Measurements from ENCODE around the gene C1QTNF5.

Gene C1QTNF5

GRCh38 chr11:119330237-119330636, 10.4 kb downstream of the C1QTNF5 start:
- WGBS (ENCODE audit: extremely low coverage, insufficient coverage, insufficient read length): no CpG with 5 or more reads among the region's 1 CpG

DNA sequence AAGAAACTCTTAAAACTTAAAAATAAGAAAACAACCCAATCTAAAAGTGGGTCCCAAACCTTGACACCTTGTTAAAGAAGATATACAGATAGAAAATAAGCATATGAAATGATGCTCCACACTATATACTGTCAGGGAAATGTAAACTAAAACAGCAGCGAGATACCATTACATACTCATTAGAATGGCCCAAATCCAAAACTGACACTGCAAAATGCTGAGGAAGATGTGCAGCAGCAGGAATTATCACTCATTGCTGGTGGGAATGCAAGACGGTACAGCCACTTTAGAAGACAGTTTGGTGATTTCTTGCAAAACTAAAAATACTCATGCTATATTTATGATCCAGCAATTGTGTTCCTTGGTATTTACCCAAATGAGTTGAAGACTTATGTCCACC, 11.4 kb downstream of the C1QTNF5 start:
- Histone ChIP-seq H3K18ac (ENCODE audit: low read length) (no peak overlapping the region), H3K36me3 (ENCODE audit: control insufficient read depth in 1 of 2, insufficient read depth in 2 of 2, low read length in 2 of 2) (no peaks in the 10 kb centered on the region), H3K27me3 (ENCODE audit: insufficient read depth, low read length) (no peaks in the 10 kb centered on the region), H4K12ac (ENCODE audit: low read depth, low read length) (no peak overlapping the region), H3K4me2 (ENCODE audit: low read length) (no peak overlapping the region), H3K4ac (ENCODE audit: low read depth, low read length) (no peak overlapping the region), H2BK12ac (ENCODE audit: low read length) (no peak overlapping the region), H4K91ac (ENCODE audit: low read depth, low read length) (no peak overlapping the region), H3K4me3 (ENCODE audit: low read depth, low read length) (no peak overlapping the region), H3K14ac (ENCODE audit: low read length) (no peak overlapping the region), H3K23ac (ENCODE audit: low read length) (no peak overlapping the region), H2AK5ac (ENCODE audit: low read length) (no peak overlapping the region), H3K27ac (ENCODE audit: low read depth, low read length) (no peak overlapping the region), H4K8ac (ENCODE audit: low read depth, low read length) (no peak overlapping the region), H3K79me1 (ENCODE audit: low read length) (peaks cover 3% of the 10 kb centered on the region), H3K9ac (ENCODE audit: low read length) (no peak overlapping the region), H2BK120ac (ENCODE audit: insufficient read depth, low read length, poor library complexity) (no peak overlapping the region), H3K4me1 (ENCODE audit: control insufficient read depth in 1 of 2, insufficient read depth in 2 of 2, low read length in 2 of 2) (no peaks in the 10 kb centered on the region), H3K9me3 (ENCODE audit: insufficient read depth, low read depth, low read length) (no peaks in the 10 kb centered on the region), H3K79me2 (ENCODE audit: control insufficient read depth, insufficient read depth, low read length, poor library complexity) (no peaks in the 10 kb centered on the region), H2AFZ (ENCODE audit: insufficient read depth, low read length, poor library complexity) (no peak overlapping the region), H2BK5ac (ENCODE audit: low read depth, low read length, poor library complexity) (no peak overlapping the region)
- DNase-seq: no peak
- WGBS (ENCODE audit: extremely low coverage, insufficient coverage, insufficient read length): no CpG with 5 or more reads among the region's 2 CpGs

More at GRCh38 chr11:119330237-119330636, 10.4 kb downstream of the C1QTNF5 start:
- Histone ChIP-seq H3K79me1 (ENCODE audit: low read length) (peaks cover 6% of the 10 kb centered on the region), H4K8ac (ENCODE audit: low read depth, low read length) (no peak overlapping the region), H2BK120ac (ENCODE audit: insufficient read depth, low read length, poor library complexity) (no peak overlapping the region), H4K12ac (ENCODE audit: low read depth, low read length) (no peak overlapping the region), H3K9ac (ENCODE audit: low read length) (no peak overlapping the region), H3K36me3 (ENCODE audit: control insufficient read depth in 1 of 2, insufficient read depth in 2 of 2, low read length in 2 of 2) (no peaks in the 10 kb centered on the region), H3K27ac (ENCODE audit: low read depth, low read length) (no peak overlapping the region), H3K4me2 (ENCODE audit: low read length) (no peak overlapping the region), H3K4me1 (ENCODE audit: control insufficient read depth in 1 of 2, insufficient read depth in 2 of 2, low read length in 2 of 2) (peaks cover 4 to 5% of the 10 kb centered on the region in 2 experiments), H3K9me3 (ENCODE audit: insufficient read depth, low read depth, low read length) (no peaks in the 10 kb centered on the region), H2BK5ac (ENCODE audit: low read depth, low read length, poor library complexity) (no peak overlapping the region), H3K27me3 (ENCODE audit: insufficient read depth, low read length) (no peaks in the 10 kb centered on the region), H3K4me3 (ENCODE audit: low read depth, low read length) (no peak overlapping the region), H2AFZ (ENCODE audit: insufficient read depth, low read length, poor library complexity) (no peak overlapping the region), H3K79me2 (ENCODE audit: control insufficient read depth, insufficient read depth, low read length, poor library complexity) (peaks cover 6% of the 10 kb centered on the region), H3K14ac (ENCODE audit: low read length) (no peak overlapping the region), H2BK12ac (ENCODE audit: low read length) (no peak overlapping the region), H3K18ac (ENCODE audit: low read length) (no peak overlapping the region), H2AK5ac (ENCODE audit: low read length) (no peak overlapping the region), H3K4ac (ENCODE audit: low read depth, low read length) (no peak overlapping the region), H4K91ac (ENCODE audit: low read depth, low read length) (no peak overlapping the region), H3K23ac (ENCODE audit: low read length) (no peak overlapping the region)
- no peak for DNase-seq

GRCh38 chr11:119324189-119324588, 16.5 kb downstream of the C1QTNF5 start:
- no peak overlapping the region for H3K23ac ChIP-seq (ENCODE audit: low read length)
- peaks cover 2% of the 10 kb centered on the region for H3K79me2 ChIP-seq (ENCODE audit: control insufficient read depth, insufficient read depth, low read length, poor library complexity)
- no peaks in the 10 kb centered on the region for H3K27me3 ChIP-seq (ENCODE audit: insufficient read depth, low read length)
- no peak overlapping the region for H3K18ac ChIP-seq (ENCODE audit: low read length)
- no peak overlapping the region for H2BK5ac ChIP-seq (ENCODE audit: low read depth, low read length, poor library complexity)
- no peak overlapping the region for H2BK120ac ChIP-seq (ENCODE audit: insufficient read depth, low read length, poor library complexity)
- WGBS (ENCODE audit: extremely low coverage, insufficient coverage, insufficient read length): no CpG with 5 or more reads among the region's 4 CpGs
- H2AK5ac ChIP-seq (ENCODE audit: low read length): no peak overlapping the region
- no peak overlapping the region for H4K91ac ChIP-seq (ENCODE audit: low read depth, low read length)
- H3K27ac ChIP-seq (ENCODE audit: low read depth, low read length): no peak overlapping the region
- no peak overlapping the region for H3K4ac ChIP-seq (ENCODE audit: low read depth, low read length)
- no peak overlapping the region for H3K4me2 ChIP-seq (ENCODE audit: low read length)
- H2AFZ ChIP-seq (ENCODE audit: insufficient read depth, low read length, poor library complexity): no peak overlapping the region
- H3K79me1 ChIP-seq (ENCODE audit: low read length): peaks cover 21% of the 10 kb centered on the region
- no peaks in the 10 kb centered on the region for H3K36me3 ChIP-seq (ENCODE audit: control insufficient read depth in 1 of 2, insufficient read depth in 2 of 2, low read length in 2 of 2)
- H3K9me3 ChIP-seq (ENCODE audit: insufficient read depth, low read depth, low read length): no peaks in the 10 kb centered on the region
- no peak overlapping the region for H4K8ac ChIP-seq (ENCODE audit: low read depth, low read length)
- no peak for DNase-seq
- no peak overlapping the region for H4K12ac ChIP-seq (ENCODE audit: low read depth, low read length)
- H3K9ac ChIP-seq (ENCODE audit: low read length): no peak overlapping the region
- no peak overlapping the region for H3K4me3 ChIP-seq (ENCODE audit: low read depth, low read length)
- H2BK12ac ChIP-seq (ENCODE audit: low read length): no peak overlapping the region
- H3K4me1 ChIP-seq (ENCODE audit: control insufficient read depth in 1 of 2, insufficient read depth in 2 of 2, low read length in 2 of 2): peaks cover 20 to 21% of the 10 kb centered on the region in 2 experiments
- no peak overlapping the region for H3K14ac ChIP-seq (ENCODE audit: low read length)

DNA sequence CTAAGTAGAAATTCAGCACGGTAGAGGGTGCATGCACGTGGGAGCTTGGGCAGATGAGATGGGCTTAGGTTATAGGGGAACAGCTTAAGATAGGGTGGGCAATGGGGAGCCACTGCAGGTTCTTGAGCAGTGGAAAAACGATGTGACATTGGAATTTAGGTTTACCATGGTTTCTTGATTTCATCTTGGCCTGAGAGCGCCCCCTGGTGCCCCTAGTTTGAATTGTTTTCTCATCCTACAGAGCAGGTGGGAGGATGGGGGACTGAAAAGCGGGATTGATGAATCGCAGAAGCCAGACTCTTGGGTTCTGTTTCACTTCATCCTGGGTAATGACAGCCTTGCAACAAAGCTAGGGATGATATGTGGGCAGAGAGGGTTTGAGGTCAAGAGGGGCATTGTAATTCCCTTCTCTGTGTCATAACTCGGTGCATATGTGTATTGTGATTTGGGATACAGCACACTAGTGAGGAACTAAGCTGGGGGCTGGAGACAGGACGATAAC, 17.1 kb downstream of the C1QTNF5 start:
- Histone ChIP-seq H3K4me3 (ENCODE audit: low read depth, low read length) (no peak overlapping the region), H4K91ac (ENCODE audit: low read depth, low read length) (no peak overlapping the region), H3K4me2 (ENCODE audit: low read length) (no peak overlapping the region), H3K79me1 (ENCODE audit: low read length) (peaks cover 27% of the 10 kb centered on the region), H3K14ac (ENCODE audit: low read length) (no peak overlapping the region), H3K27me3 (ENCODE audit: insufficient read depth, low read length) (no peaks in the 10 kb centered on the region), H3K18ac (ENCODE audit: low read length) (no peak overlapping the region), H2BK120ac (ENCODE audit: insufficient read depth, low read length, poor library complexity) (no peak overlapping the region), H3K9me3 (ENCODE audit: insufficient read depth, low read depth, low read length) (no peaks in the 10 kb centered on the region), H3K23ac (ENCODE audit: low read length) (no peak overlapping the region), H2BK12ac (ENCODE audit: low read length) (peak overlapping the region; percentile 18), H4K8ac (ENCODE audit: low read depth, low read length) (no peak overlapping the region), H3K27ac (ENCODE audit: low read depth, low read length) (no peak overlapping the region), H2AFZ (ENCODE audit: insufficient read depth, low read length, poor library complexity) (no peak overlapping the region), H2AK5ac (ENCODE audit: low read length) (no peak overlapping the region), H3K9ac (ENCODE audit: low read length) (no peak overlapping the region), H3K36me3 (ENCODE audit: control insufficient read depth in 1 of 2, insufficient read depth in 2 of 2, low read length in 2 of 2) (no peaks in the 10 kb centered on the region), H3K4ac (ENCODE audit: low read depth, low read length) (no peak overlapping the region), H2BK5ac (ENCODE audit: low read depth, low read length, poor library complexity) (no peak overlapping the region), H4K12ac (ENCODE audit: low read depth, low read length) (no peak overlapping the region), H3K79me2 (ENCODE audit: control insufficient read depth, insufficient read depth, low read length, poor library complexity) (peaks cover 4% of the 10 kb centered on the region), H3K4me1 (ENCODE audit: control insufficient read depth in 1 of 2, insufficient read depth in 2 of 2, low read length in 2 of 2) (peaks cover 26 to 27% of the 10 kb centered on the region in 2 experiments)
- DNase-seq: peak; percentile 68 to 92
- no CpG with 5 or more reads among the region's 8 CpGs for WGBS (ENCODE audit: extremely low coverage, insufficient coverage, insufficient read length)
